ENCODE data around the gene RAB44.

GRCh38 chr6:36701401-36701991 is 3.9 kb downstream of the RAB44 start:
- TF ChIP-seq YY1 (IDR thresholded peaks at IDR 0.05; ENCODE audit: insufficient read depth, insufficient read length) (no peak), ZNF274 (IDR thresholded peaks at IDR 0.05; ENCODE audit: low read depth, low read length) (no peak), SUZ12 (IDR thresholded peaks at IDR 0.05; ENCODE audit: extremely low read depth, insufficient read depth, insufficient read length) (no peak)
